Panc1 (cell line): ENCODE data around the gene ARL8A. TPM values are rescaled to one million over a fixed set of nuclear protein-coding genes. Genes with fewer than 3 reads are reported as not detected.

Experiments
- ATAC-seq: fragments of 200-7000 bp; cut with Tn5 transposase; 2 replicates; pipeline ENCODE4 v1.9.1; 2020; ENCODE audit warnings: mild to moderate bottlenecking, moderate library complexity
- BruUV-seq: library from RNA; stranded (reverse); fragments of 400-500 nt; replicated peaks from 2 replicates; lab custom pipeline; 2021; lab: Mats Ljungman, UMichigan
- CTCF ChIA-PET: fragments of 300-600 bp; sonication (Branson Sonifier 250); formaldehyde crosslinking; loops from one replicate; lab custom pipeline; 2022; ENCODE audit warnings: antibody characterized with exemption; lab: Charles Lee
- POLR2A ChIA-PET: fragments of 300-600 bp; sonication (Branson Sonifier 250); formaldehyde crosslinking; loops from one replicate; lab custom pipeline; 2022; ENCODE audit warnings: antibody characterized with exemption; lab: Charles Lee
- DNase-seq: peaks from one replicate; pipeline ENCODE4 v3.0.0-alpha.2; 2010; ENCODE audit warnings: low read depth, low spot score
- H3K27ac ChIP-seq: 2 replicates; pipeline ENCODE4 v1.5.1; 2011; ENCODE audit warnings: mild to moderate bottlenecking, low read length, inconsistent platforms
- H3K27me3 ChIP-seq: fragments of 200-500 bp; sonication (Bioruptor generic); 2 replicates; pipeline ENCODE4 v1.6.0; 2014; ENCODE audit warnings: low read length, inconsistent platforms; ENCODE audit not compliant: control insufficient read depth, insufficient read depth
- H3K36me3 ChIP-seq: fragments of 200-500 bp; sonication (Bioruptor generic); 2 replicates; pipeline ENCODE4 v1.5.1; 2014; ENCODE audit warnings: inconsistent platforms, mild to moderate bottlenecking, low read length, moderate library complexity; ENCODE audit not compliant: control insufficient read depth, insufficient read depth
- H3K4me1 ChIP-seq: 2 replicates; pipeline ENCODE4 v1.5.1; 2011; ENCODE audit warnings: inconsistent platforms, mild to moderate bottlenecking, low read length, moderate library complexity; ENCODE audit not compliant: control insufficient read depth, insufficient read depth
- H3K4me3 ChIP-seq, 2 experiments: 2 replicates each; pipeline ENCODE4 v1.5.1; 2011 to 2012; ENCODE audit warnings: low read depth in 2 of 2, low read length in 2 of 2, mild to moderate bottlenecking in 2 of 2, inconsistent platforms in 1 of 2, moderate library complexity in 1 of 2
- H3K9me3 ChIP-seq: fragments of 200-500 bp; sonication (Bioruptor generic); 2 replicates; pipeline ENCODE4 v1.5.1; 2014; ENCODE audit warnings: low read depth, mild to moderate bottlenecking, inconsistent platforms, low read length, moderate library complexity; ENCODE audit not compliant: control insufficient read depth, insufficient read depth
- CTCF ChIP-seq: fragments of 450-650 bp; IDR thresholded peaks from 2 replicates; pipeline ENCODE4 v1.5.1; 2017; ENCODE audit warnings: mild to moderate bottlenecking
- POLR2AphosphoS5 ChIP-seq: IDR thresholded peaks from 2 replicates; pipeline ENCODE4 v1.6.1; 2012; ENCODE audit warnings: mild to moderate bottlenecking, low read depth, low read length, moderate library complexity
- REST ChIP-seq, 2 experiments: IDR thresholded peaks; 2 replicates each; pipeline ENCODE4 v1.6.1; 2011 to 2012; ENCODE audit warnings: low read depth in 2 of 2, control low read depth in 1 of 2, low read length in 1 of 2, mild to moderate bottlenecking in 1 of 2, moderate library complexity in 1 of 2; ENCODE audit not compliant: insufficient read depth in 1 of 2
- SIN3A ChIP-seq: IDR thresholded peaks from 2 replicates; pipeline ENCODE4 v1.6.1; 2012; ENCODE audit warnings: low read depth, mild to moderate bottlenecking, low read length, moderate library complexity, borderline replicate concordance; ENCODE audit not compliant: insufficient read depth
- TCF7L2 ChIP-seq: IDR thresholded peaks from 2 replicates; pipeline ENCODE4 v1.6.1; 2011; ENCODE audit warnings: mild to moderate bottlenecking, low read depth, low read length, inconsistent platforms
- in situ Hi-C: cut with HindIII; loops from 2 replicates; pipeline ENCODE4 v1.10.0; 2016; ENCODE audit warnings: low sequenced_read_pairs, low pct_unique_long_range_greater_than_20kb
- intact Hi-C: fragments of 100-400 bp; cut with micrococcal nuclease; formaldehyde crosslinking; loops from one replicate; pipeline ENCODE4 v1.10.0; 2022; ENCODE audit not compliant: unreplicated experiment
- total RNA-seq: library from RNA; stranded (reverse); gene quantifications from one replicate; pipeline ENCODE4 v1.2.1, GENCODE V29; 2021; ENCODE audit not compliant: unreplicated experiment

Gene ARL8A
- total RNA-seq, 1 experiment from 2014 or later, result 62.6 TPM

- ATAC-seq (no peak), DNase-seq (no peak)
- Histone ChIP-seq H3K4me3 (no peak overlapping the region), H3K27me3 (no peaks in the 10 kb centered on the region), H3K9me3 (no peaks in the 10 kb centered on the region), H3K4me1 (no peaks in the 10 kb centered on the region), H3K36me3 (no peaks in the 10 kb centered on the region), H3K27ac (no peak overlapping the region)
- in situ Hi-C loops (no loop called here), intact Hi-C loops (no loop called here)
- ChIA-PET CTCF (no interaction called here), POLR2A (interaction anchor here (0.5 kb wide), 1 partner anchor 328 kb away, joined by 6 read pairs; no protein-coding TSS in a partner anchor)
- no TSS peak for BruUV-seq
- TF ChIP-seq CTCF (no peak), POLR2AphosphoS5 (no peak), REST (IDR thresholded peaks at IDR 0.05; ENCODE audit: insufficient read depth in 1 of 2, low read depth in 2 of 2, low read length in 1 of 2) (no peak), TCF7L2 (no peak), SIN3A (no peak)
These were observed 21.7 kb upstream of the ARL8A start for GRCh38 chr1:202165942-202166843.

GRCh38 chr1:202165267-202165941 is 20.9 kb upstream of the ARL8A start:
- no peak for TF ChIP-seq SIN3A
- no peak for TF ChIP-seq CTCF
- TF ChIP-seq REST (IDR thresholded peaks at IDR 0.05; ENCODE audit: insufficient read depth in 1 of 2, low read depth in 2 of 2, low read length in 1 of 2), result no peak
- TF ChIP-seq POLR2AphosphoS5, result no peak
- TF ChIP-seq TCF7L2, result no peak
- no peak for ATAC-seq
- no peak for DNase-seq
- in situ Hi-C loops (no loop called here), intact Hi-C loops (no loop called here)
- Histone ChIP-seq H3K9me3 (no peaks in the 10 kb centered on the region), H3K4me3 (no peak overlapping the region), H3K36me3 (no peaks in the 10 kb centered on the region), H3K4me1 (no peaks in the 10 kb centered on the region), H3K27ac (no peak overlapping the region), H3K27me3 (no peaks in the 10 kb centered on the region)
- CTCF ChIA-PET, result no interaction called here
- BruUV-seq, result no TSS peak
- POLR2A ChIA-PET, result no interaction called here
